Stimulated activated naive CD8-positive, alpha-beta T cell treated with anti-CD3 and anti-CD28 coated beads, Interleukin-15, amount 100 ng/mL, for 72 hours (primary cell): Measurements from ENCODE around the gene TNKS1BP1.

Experiments used
- ATAC-seq: fragments of 150-1000 bp; cut with Tn5 transposase; 2 replicates; pipeline ENCODE4 v1.10.0; 2021; ENCODE audit warnings: mild to moderate bottlenecking, moderate library complexity
- DNase-seq, 2 donors: peaks; one replicate each; pipeline ENCODE4 v3.0.0; 2021 to 2022
- H3K27ac Mint-ChIP-seq, 2 donors: one replicate each; pipeline ENCODE4 v1.8.0; 2022; ENCODE audit warnings: mild to moderate bottlenecking in 2 of 2, mixed read lengths in 2 of 2, moderate library complexity in 2 of 2
- H3K27me3 Mint-ChIP-seq: one replicate; pipeline ENCODE4 v1.8.0; 2022; ENCODE audit warnings: mixed read lengths
- H3K4me1 Mint-ChIP-seq: one replicate; pipeline ENCODE4 v1.8.0; 2022; ENCODE audit warnings: mild to moderate bottlenecking, mixed read lengths
- H3K4me3 Mint-ChIP-seq, 2 donors: one replicate each; pipeline ENCODE4 v1.8.0; 2022; ENCODE audit warnings: mild to moderate bottlenecking in 2 of 2, mixed read lengths in 2 of 2, moderate library complexity in 1 of 2
- H3K9me3 Mint-ChIP-seq, 2 donors: one replicate each; pipeline ENCODE4 v1.8.0; 2022; ENCODE audit warnings: mixed read lengths in 2 of 2

TNKS1BP1 gene

GRCh38 chr11:57358543-57358961 lies 33.8 kb upstream of the TNKS1BP1 start:
- Mint-ChIP-seq H3K27me3 (peaks cover 18% of the 10 kb centered on the region), H3K4me3 (no peak overlapping the region), H3K27ac (no peak overlapping the region), H3K4me1 (no peaks in the 10 kb centered on the region), H3K9me3 (no peaks in the 10 kb centered on the region)
- no peak for DNase-seq
- ATAC-seq, result no peak

DNA sequence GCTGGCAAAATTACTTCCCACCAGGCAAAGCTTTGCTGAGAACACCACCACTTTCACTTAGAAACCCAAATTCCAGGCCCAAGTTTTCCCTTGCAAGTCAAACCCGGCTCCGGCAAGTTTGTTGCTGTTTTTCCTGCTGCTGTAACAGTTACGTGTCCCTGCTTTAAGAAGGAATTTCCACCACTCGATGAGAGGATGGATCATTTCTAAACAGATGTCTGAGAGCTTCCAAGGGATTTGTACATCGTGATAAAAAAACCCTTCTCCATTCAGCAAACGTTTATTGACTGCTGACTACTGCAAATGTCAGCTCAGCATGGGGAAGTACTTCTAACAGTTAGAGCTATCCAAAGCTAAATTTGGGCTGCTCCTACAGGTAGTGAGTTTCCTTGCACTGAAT lies 33.1 kb upstream of the TNKS1BP1 start:
- DNase-seq (no peak), ATAC-seq (no peak)
- Mint-ChIP-seq H3K4me1 (no peaks in the 10 kb centered on the region), H3K4me3 (no peak overlapping the region), H3K27me3 (peaks cover 23% of the 10 kb centered on the region), H3K27ac (no peak overlapping the region), H3K9me3 (no peaks in the 10 kb centered on the region)

DNA sequence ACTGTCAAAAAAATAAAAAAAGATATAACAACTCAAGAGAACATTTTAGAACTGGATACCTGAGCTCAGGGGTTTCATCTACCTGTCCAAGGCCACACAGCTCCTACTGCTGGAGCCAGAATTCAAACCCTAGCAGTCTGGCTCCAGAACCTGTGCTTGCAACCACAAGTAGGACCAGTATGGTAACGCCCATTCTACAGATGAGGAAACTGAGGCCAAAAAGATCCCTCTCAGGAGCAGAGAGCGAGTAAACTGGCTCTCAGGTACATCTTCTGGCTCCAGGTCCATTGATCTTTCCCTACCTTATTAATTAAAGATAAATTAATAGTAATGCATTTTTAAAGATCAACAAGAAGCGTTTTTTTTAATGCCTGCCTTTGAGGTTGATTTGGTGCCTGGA lies 32.6 kb upstream of the TNKS1BP1 start:
- no peak overlapping the region for H3K27ac Mint-ChIP-seq
- ATAC-seq, result no peak

GRCh38 chr11:57356268-57356667 lies 31.5 kb upstream of the TNKS1BP1 start:
- Mint-ChIP-seq H3K9me3 (peaks cover 4 to 5% of the 10 kb centered on the region in 2 donors), H3K4me3 (no peak overlapping the region), H3K27ac (no peak overlapping the region), H3K27me3 (peaks cover 16% of the 10 kb centered on the region), H3K4me1 (no peaks in the 10 kb centered on the region)
- ATAC-seq (no peak), DNase-seq (no peak)

More for the DNA sequence above, 32.6 kb upstream of the TNKS1BP1 start:
- Mint-ChIP-seq H3K4me3 (no peak overlapping the region), H3K27me3 (peaks cover 23% of the 10 kb centered on the region), H3K9me3 (no peaks in the 10 kb centered on the region), H3K4me1 (no peaks in the 10 kb centered on the region)
- DNase-seq, result no peak

GRCh38 chr11:57354699-57355098 lies 29.9 kb upstream of the TNKS1BP1 start:
- Mint-ChIP-seq H3K4me3 (no peak overlapping the region), H3K4me1 (no peaks in the 10 kb centered on the region), H3K27me3 (peaks cover 16% of the 10 kb centered on the region), H3K9me3 (peaks cover 5 to 6% of the 10 kb centered on the region in 2 donors), H3K27ac (peak overlapping the region in 1 of 2 donors; percentile 85)
- no peak for ATAC-seq
- DNase-seq, result no peak

GRCh38 chr11:57353852-57354251 lies 29.1 kb upstream of the TNKS1BP1 start:
- H3K9me3 Mint-ChIP-seq, result peaks cover 5 to 6% of the 10 kb centered on the region in 2 donors
- no peaks in the 10 kb centered on the region for H3K4me1 Mint-ChIP-seq
- ATAC-seq, result no peak
- DNase-seq, result no peak
- no peak overlapping the region for H3K27ac Mint-ChIP-seq
- no peak overlapping the region for H3K4me3 Mint-ChIP-seq
- H3K27me3 Mint-ChIP-seq, result peaks cover 16% of the 10 kb centered on the region

- Mint-ChIP-seq H3K4me3 (no peak overlapping the region), H3K9me3 (peaks cover 5 to 6% of the 10 kb centered on the region in 2 donors), H3K4me1 (no peaks in the 10 kb centered on the region), H3K27ac (no peak overlapping the region), H3K27me3 (peaks cover 16% of the 10 kb centered on the region)
- no peak for ATAC-seq
- no peak for DNase-seq
Measured at GRCh38 chr11:57353446-57353845, 28.7 kb upstream of the TNKS1BP1 start.

- Mint-ChIP-seq H3K4me3 (no peak overlapping the region), H3K4me1 (no peaks in the 10 kb centered on the region), H3K9me3 (peaks cover 5 to 6% of the 10 kb centered on the region in 2 donors), H3K27ac (no peak overlapping the region), H3K27me3 (peaks cover 16% of the 10 kb centered on the region)
- DNase-seq, result no peak
- ATAC-seq, result no peak
Measured at GRCh38 chr11:57353036-57353435, 28.3 kb upstream of the TNKS1BP1 start.

- Mint-ChIP-seq H3K4me1 (peaks cover 13% of the 10 kb centered on the region), H3K27ac (no peak overlapping the region), H3K4me3 (no peak overlapping the region), H3K27me3 (peaks cover 20% of the 10 kb centered on the region), H3K9me3 (peaks cover 5 to 6% of the 10 kb centered on the region in 2 donors)
- peak; percentile 58 for ATAC-seq
- DNase-seq, result peak; percentile 52 to 58
Measured at GRCh38 chr11:57349491-57350274, 24.9 kb upstream of the TNKS1BP1 start.

DNA sequence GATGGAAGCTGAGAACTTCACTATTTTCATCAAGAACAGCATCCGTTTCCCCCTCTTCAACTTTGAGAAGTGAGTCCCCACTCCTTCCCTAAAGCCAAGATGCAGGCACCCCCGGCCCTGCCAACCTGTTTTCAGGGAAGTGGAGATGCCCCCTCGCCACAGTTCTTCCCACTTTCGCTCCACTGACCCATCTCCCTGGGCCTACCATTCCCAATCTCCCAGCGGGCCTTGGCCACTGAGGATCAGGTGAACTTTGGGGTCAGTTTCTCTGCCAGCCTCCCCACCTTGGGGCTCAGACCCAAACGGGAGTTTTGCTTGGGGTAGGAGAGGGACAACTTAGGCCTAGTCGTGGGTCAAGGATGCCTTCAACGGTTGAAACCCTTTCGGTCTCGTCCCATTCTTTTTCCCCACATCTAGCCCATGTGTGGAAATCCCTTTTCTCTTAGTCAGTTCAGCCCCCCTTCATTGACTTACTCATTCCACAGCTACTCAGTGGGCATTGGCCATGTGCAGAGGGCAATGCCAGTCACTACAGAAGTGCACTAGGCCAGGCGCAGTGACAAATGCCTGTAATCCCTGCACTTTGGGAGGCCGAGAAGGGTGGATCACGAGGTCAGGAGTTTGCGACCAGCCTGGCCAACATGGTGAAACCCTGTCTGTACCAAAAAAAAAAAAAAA lies 24.0 kb upstream of the TNKS1BP1 start:
- Mint-ChIP-seq H3K27ac (no peak overlapping the region), H3K9me3 (peaks cover 5 to 6% of the 10 kb centered on the region in 2 donors), H3K27me3 (peaks cover 14% of the 10 kb centered on the region), H3K4me1 (peaks cover 13% of the 10 kb centered on the region), H3K4me3 (no peak overlapping the region)
- DNase-seq, result no peak
- ATAC-seq, result no peak

GRCh38 chr11:57348052-57348451 lies 23.3 kb upstream of the TNKS1BP1 start:
- Mint-ChIP-seq H3K4me3 (no peak overlapping the region), H3K27ac (no peak overlapping the region), H3K4me1 (peaks cover 13% of the 10 kb centered on the region), H3K27me3 (peaks cover 12% of the 10 kb centered on the region), H3K9me3 (peaks cover 5 to 6% of the 10 kb centered on the region in 2 donors)
- peak; percentile 14 for ATAC-seq
- DNase-seq, result no peak

- DNase-seq (no peak), ATAC-seq (peak; percentile 24)
- Mint-ChIP-seq H3K4me3 (no peak overlapping the region), H3K4me1 (peaks cover 13% of the 10 kb centered on the region), H3K27me3 (peaks cover 8% of the 10 kb centered on the region), H3K27ac (peak overlapping the region in 1 of 2 donors; percentile 91), H3K9me3 (peaks cover 5 to 6% of the 10 kb centered on the region in 2 donors)
Measured at GRCh38 chr11:57347336-57347735, 22.6 kb upstream of the TNKS1BP1 start.

GRCh38 chr11:57345555-57346211 lies 20.9 kb upstream of the TNKS1BP1 start:
- Mint-ChIP-seq H3K27ac (no peak overlapping the region), H3K4me3 (no peak overlapping the region), H3K4me1 (peaks cover 17% of the 10 kb centered on the region)

DNA sequence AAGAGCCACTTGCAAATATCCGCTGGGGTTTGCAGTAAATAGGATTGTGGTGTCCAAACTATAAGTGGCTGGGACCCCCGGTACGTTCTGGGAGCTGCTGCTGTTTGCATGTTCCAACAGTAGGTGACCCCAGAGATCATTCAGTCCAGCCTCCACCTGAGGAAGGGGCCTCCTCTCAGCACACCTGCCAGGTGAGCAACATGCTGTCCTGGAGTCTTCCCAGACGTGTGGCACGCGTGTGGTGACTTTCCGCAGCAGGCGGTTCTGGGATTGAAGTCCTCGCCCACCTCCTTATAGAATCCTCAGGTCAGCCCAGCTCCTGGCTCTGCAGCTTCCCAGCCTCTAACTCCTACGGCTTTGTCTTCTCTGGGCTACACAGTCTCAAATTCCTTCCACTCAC lies 20.1 kb upstream of the TNKS1BP1 start:
- Mint-ChIP-seq H3K4me1 (peaks cover 24% of the 10 kb centered on the region), H3K27ac (no peak overlapping the region), H3K9me3 (no peaks in the 10 kb centered on the region), H3K27me3 (peaks cover 16% of the 10 kb centered on the region), H3K4me3 (no peak overlapping the region)
- DNase-seq, result no peak
- ATAC-seq, result no peak

More at GRCh38 chr11:57345555-57346211, 20.9 kb upstream of the TNKS1BP1 start:
- Mint-ChIP-seq H3K9me3 (no peaks in the 10 kb centered on the region), H3K27me3 (peaks cover 11% of the 10 kb centered on the region)
- DNase-seq (peak; percentile 45 to 60), ATAC-seq (peak; percentile 60)

- H3K4me1 Mint-ChIP-seq, result peaks cover 24% of the 10 kb centered on the region
- no peak for ATAC-seq
- H3K27ac Mint-ChIP-seq, result no peak overlapping the region
- peaks cover 16% of the 10 kb centered on the region for H3K27me3 Mint-ChIP-seq
- no peak for DNase-seq
- no peak overlapping the region for H3K4me3 Mint-ChIP-seq
- H3K9me3 Mint-ChIP-seq, result no peaks in the 10 kb centered on the region
Measured at GRCh38 chr11:57343825-57344224, 19.1 kb upstream of the TNKS1BP1 start.

DNA sequence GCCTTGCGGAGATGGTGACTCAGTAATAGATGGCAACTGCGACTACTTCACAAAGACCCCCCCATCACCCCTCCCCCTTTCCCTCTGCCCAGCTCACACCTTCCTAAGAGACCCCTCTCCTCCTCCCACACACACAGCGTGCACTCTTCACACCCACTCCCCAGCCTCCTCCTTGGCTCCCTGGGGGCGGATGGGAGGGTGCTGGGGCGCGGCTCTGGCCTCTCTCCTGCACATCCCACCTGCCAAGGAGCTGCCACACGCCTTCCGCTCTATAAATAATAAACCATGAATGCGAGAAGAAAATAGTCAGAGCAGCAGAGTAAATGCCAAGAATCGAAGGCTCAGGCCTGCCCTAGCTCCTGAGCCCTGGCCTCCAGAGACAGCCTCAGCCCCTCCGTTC lies 17.9 kb upstream of the TNKS1BP1 start:
- Mint-ChIP-seq H3K27me3 (peaks cover 13% of the 10 kb centered on the region), H3K4me1 (peaks cover 23% of the 10 kb centered on the region), H3K27ac (no peak overlapping the region), H3K4me3 (no peak overlapping the region), H3K9me3 (no peaks in the 10 kb centered on the region)
- DNase-seq (no peak), ATAC-seq (no peak)
